SHP77 (cell line): ENCODE measurements around the gene PPP1R9A.

ENCODE experiments used
- DNase-seq, 2 experiments: peaks; one replicate each; lab custom pipeline; 2025; lab: John Stamatoyannopoulos, UW

PPP1R9A gene

DNA sequence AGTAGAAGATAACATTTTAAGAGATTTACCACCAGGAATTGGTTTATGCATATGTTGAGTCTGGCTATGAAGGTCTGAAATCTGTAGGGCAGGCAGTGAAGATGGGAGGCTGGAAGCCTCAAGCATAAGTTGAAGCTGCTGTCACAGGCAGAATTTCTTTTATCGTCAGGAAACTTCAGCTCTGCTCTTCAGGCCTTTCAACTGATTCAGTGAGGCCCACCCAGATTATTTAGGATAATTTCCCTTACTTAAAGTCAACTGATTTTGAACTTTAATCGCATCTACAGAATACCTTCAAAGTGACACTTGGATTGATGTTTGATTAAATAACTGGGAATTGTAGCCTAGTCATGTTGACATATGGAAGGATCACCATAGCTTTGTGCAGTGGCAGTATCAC is 190.5 kb downstream of the PPP1R9A start:
- no peak for DNase-seq

DNA sequence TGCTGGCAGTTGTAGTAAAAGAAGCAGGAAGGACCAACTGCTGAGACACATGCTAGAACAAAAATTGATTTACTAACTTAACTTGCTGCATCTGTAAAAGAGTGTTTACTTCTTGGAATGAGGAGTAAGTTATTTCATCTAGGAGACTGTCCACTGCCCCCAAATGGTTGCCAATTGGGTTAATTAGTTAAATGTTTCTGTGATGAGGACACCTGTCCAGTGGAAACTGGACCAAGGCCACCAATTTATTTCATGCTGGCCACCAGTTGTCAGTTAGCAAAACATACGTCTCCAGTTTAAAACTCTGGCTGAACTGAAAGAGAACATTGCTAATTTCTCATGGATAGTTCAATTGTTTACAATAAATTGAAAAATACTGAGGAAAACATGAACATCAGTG is 191.7 kb downstream of the PPP1R9A start:
- no peak for DNase-seq

DNA sequence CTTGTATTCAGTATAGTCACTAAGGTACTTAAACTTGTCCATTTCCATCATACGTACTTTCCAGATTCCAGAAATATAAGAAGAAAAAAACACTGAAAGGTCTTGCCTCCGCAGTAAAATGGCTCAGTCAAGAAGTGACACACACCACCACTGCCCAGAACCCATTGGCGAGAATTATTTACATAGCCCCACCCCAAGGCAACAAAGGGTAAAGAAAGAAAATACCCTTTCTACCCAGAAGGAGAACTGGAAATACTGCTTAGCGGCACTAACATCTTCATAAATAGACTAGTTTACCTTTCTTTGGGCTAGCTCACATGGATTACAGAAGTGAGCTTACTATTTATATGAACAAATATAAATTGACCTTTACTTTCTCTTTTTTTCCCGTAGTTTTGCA is 194.0 kb downstream of the PPP1R9A start:
- no peak for DNase-seq

DNA sequence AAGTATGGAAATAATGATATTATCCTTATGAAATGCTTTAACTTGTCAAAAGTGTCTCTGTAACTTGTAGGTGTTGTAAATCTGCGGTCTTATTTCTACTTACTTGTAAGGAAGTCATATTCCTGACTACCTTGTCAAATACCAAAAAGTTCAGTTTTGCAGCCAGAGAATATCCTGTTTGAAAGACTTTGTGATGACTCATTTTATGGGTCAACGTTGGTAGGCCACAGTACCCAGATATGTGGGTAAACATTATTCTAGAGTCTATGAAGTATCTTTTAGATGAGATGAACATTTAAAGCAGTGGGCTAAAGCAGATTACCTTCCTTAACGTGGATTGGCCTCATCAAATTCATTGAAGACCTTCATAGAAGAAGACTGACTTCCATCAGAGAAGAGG is 195.3 kb downstream of the PPP1R9A start:
- DNase-seq: no peak

DNA sequence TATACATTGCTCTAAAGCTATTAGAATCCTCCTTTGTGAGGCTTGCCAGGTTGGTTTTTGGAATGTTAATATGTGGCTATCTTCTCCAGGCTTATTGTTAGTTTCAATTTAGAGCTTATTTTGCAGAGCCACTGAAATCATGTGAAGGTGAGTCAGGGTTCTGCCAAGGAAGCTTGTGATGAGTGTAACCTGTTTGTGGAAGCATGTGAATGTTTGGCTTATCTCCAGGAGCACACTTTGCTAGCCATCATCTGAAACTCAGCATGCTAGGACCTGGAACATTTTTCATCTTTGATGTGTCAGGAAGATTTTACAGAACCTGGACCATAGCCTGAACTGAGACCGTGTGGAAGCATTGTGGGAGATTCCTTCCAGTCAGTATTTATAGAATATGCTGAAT is 197.3 kb downstream of the PPP1R9A start:
- DNase-seq: no peak

DNA sequence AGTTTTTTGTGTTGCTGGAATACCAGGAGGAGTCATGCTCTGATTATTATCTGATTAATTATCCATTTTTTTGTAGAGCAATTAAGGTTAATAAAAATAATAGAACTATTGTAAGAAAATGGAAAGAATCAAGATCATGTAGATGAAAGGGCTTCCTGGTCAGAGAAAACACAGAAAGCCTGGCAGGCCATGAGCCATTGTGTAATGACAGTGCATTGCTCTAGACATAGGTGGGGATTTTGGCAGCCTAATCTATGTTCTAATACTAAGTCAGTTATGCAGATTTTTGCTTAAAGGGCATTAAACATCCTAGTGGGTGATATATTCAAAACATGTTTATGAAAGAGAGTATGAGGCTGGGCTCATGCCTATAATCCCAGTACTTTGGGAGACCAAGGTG is 198.2 kb downstream of the PPP1R9A start:
- no peak for DNase-seq

DNA sequence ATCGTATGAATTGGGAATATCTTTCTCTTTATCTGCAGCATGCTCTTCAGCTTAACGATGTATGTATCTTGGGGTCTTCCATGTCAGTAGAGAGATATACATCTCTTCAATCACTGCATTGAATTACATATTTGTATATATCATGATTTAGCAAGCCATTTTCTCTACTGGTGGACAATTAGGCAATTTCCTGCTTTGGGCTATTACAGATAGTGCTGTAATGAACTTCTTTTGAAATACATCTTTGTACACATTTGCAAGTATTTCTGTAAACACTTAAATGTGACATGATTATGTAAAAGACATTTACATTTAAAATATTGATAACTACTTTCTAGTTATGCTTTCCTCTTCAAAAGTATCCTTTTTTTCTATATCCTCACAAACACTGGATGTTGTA is 199.0 kb downstream of the PPP1R9A start:
- no peak for DNase-seq

DNA sequence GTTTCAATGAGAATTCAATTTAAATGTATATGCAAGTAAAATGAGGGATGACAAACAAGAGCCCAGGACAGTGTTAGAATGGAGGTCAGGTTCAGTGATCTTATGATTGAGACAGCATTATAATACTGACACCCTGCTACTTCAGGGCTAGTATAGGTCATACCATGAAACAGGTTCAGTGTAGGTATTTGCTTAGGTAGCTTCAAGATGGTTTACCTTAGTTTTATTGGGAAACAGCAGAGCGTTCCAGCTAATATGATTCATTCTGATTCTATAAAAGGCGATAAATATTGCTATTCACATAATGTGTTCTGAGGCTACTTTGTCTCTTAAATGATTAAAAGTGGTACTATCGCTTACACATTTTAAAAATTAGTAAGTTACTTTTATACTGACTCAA is 203.3 kb downstream of the PPP1R9A start:
- DNase-seq: no peak

DNA sequence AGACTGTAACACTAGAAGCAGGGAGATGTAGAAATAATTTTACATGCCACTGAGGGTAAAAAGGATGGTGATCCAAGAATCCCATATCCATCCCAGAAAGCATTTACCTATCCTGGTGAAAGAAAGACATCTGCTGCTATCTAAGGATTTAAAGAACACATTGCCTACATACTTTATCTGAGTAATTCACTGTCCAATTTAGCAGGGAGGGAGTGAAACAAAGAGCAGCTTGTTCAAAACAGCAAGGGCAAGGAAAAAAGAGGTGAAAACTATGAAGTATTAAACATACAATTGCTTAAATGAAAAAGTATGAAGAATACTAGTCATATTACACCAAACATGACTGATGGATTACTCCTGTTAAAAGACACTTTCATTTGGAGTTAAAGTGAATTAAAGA is 206.2 kb downstream of the PPP1R9A start:
- DNase-seq: no peak

DNA sequence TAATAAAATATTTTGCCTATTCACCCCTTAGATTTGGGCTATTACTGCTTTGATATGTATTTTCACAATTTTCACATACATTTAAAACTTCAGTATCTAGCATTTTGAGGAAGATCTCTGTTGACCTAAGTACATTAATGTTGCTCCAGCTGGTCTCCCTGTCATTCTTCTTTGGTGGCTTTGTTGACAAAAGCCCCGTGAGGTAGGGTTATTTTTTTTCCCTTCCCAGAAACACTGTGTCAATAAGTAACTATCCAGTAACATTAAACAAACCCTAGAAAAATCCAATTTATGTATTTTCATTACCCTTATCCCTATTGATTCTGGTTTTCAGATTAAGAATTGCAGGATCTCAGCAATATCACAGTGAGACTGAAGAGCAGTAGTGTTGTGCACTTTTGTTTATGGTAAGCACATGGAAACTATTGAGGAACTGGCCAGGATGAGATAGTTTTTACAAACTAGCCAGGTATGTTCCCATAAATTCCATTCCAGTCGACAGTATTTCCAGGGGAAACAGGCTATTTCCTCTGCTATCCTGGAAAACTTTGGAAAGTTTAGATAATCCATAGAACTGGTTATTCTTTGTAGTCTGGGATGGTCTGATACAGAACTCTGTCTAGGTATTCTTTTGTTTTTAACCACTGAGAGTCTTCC is 218.8 kb downstream of the PPP1R9A start:
- DNase-seq: peak; percentile 18 to 47

DNA sequence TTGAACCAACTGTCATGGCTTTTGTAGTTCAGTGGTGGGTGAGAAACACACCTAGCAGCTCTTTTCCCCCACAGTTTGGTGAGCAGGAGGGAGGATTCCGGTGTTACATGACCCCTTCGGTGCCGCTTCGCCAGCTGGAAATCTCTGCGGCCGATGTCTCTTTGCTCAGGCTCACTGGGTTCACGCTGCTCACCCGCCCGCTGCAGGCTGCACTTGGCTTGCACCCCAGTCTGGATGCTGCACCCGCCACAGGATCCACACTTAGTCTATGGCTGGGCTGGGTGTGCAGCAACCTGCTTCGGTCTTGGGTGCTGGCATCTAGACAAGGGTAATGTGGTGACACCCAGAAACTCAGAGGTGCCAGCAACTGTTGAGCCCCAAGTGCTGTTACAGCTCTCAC is 225.1 kb downstream of the PPP1R9A start:
- no peak for DNase-seq

DNA sequence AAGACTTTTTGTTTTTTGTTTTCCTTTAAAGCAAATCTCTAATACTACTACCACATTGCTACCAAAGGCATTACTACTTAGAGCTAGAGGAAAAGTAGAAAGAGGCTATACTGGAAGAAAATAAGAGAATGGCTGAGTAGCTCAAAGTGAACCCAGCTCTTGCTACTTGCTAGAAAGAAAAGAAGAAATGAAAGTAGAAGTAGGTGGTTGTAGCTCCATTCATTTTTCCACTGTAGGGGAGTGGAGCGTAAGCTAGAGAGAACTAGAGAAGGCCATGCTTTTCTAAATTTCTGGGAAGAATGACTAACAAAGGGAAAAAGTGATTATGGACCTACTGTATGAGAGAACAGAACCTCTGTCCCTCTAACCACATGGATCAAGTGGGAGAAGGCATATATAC is 232.5 kb downstream of the PPP1R9A start:
- no peak for DNase-seq

DNA sequence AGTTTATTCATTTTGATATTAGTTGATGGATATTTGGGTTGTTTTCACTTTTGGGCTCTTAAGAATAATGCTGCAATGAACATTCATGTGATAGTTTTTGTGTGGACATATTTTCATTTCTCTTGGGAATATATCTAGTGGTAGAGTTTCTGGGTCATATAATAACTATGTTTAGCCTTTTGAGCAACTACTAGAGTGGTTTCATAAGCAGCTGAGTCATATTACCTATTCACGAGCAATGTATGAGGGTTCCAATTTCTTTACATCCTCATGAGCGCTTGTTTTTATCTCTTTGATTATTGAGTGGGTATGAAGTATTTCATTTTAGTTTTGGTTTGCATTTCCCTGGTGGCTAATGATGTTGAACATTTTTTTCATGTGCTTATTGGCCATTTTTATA is 234.4 kb downstream of the PPP1R9A start:
- no peak for DNase-seq

DNA sequence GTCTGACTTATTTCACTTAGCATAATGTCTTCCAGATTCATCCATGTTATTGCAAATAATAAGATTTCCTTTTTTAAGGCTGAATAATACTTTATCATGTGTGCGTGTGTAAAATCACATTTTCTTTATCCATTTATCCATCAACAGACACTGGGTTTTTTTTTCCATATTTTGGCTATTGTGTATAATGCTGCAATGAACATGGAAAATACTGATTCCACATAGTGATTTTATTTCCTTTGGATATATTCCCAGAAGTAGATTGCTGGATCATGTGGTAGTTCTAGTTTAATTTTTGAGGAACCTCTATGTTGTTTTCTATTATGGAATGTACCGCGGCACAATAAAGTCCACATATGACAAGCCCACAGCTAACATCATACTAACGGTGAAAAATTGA is 236.9 kb downstream of the PPP1R9A start:
- no peak for DNase-seq

DNA sequence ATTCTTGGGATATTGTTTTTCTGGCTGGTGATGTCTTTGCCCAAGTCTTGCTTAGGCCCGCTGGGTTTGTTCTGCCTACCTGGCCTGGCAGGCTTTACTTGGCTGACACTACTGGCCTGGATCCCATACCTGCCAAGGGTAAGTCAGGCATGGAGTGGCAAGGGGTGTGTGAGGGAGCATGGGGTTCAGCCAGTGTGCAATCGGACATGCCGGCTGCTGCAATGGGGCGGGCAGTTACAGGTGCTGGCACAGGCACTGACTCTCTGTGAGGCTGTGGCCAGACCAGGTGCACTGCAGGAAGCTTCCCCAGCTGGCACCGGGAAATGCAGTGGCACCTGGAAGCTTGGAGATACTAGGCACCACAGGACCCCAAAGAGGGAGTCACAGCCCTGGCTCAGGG is 248.6 kb downstream of the PPP1R9A start:
- DNase-seq: no peak

DNA sequence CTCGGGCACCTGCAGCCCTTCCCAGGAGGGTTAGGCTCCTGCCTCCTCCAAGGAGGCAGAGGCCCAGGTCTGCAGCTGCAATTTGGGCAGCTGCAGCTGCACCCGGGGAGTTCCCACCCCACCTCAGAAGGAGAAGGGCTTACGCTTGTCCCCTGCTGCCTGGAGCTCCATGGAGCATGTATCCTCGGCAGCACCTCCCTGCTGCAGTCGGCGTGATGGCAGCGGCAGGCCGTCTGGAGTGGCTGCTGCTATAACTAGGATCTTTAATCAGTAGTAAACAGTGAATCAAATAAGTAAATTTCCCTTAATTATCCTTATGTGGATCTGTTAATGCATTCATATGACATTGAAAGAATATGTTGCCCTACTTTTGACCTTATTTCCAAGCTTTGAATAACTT is 250.0 kb downstream of the PPP1R9A start:
- no peak for DNase-seq

DNA sequence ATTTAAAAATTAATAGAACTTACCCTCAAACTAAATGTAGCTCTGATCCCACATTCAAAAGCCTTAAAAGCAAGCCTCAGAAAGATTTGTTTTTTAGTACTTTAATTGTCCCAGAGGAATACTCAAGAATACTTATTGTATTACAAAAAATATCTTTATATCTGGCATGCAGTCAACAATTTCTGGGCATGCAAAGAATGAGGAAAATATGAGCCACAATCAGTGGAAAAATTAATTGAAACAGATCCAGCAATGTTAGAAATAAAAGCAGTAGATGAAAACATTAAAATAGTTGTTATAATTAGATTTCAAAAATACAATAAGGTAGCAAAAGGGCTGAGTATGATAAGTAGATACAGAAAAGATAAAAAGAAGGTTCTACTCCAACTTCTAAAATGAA is 262.3 kb downstream of the PPP1R9A start:
- DNase-seq: no peak

DNA sequence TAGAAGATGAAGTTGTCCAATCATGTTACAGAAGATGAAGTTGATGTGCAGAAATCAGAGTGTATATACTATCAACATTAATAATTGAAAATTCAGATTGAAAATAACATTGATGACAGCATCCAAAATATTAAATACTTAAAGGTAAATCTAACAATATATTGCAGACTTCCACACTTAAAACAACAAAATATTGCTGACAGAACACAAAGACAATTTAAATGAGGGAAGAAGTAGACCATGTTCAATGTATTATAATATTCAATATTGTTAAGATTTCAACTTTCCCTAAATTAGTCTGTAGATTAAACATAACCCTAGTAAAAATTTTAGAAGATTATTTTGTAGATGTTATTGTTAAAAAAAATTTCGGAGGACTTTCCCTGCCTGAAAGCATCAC is 265.0 kb downstream of the PPP1R9A start:
- no peak for DNase-seq

DNA sequence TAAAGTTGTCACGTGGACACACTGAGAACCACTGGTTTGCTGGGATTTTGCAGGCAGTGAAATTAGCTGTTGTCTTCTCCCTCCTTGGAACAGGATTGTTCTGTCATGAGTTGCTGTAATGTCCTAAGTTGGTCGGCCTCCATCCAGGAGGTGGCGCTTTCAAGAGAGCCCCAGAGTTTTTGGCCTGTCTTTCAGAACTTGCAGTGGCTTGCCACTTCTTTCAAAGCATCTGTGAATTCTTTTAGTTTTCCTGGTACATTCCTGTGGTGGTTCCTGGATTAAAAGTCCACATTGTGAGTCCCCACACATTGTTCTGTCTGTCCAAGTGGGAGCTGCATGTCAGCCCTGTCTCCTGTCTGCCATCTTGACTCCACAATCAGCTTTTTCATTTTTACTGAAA is 283.1 kb downstream of the PPP1R9A start:
- no peak for DNase-seq

DNA sequence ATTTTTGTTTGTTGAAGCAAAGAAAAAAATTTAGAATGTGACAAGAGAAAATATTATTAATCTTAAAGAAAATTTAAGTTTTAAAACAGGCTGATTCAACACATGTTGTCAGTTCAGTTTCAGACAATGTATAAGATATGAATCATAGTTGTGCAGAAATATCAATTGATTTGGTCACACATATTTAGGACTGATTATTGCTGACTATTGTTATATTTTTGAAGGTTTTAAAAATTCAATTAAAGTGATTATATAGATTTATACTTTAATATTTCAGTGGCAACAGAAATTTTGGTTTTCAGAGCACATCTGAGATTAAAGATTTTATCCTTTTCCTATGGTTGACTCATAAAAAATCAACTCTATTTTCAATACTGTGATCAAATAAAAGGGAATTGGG is 284.4 kb downstream of the PPP1R9A start:
- DNase-seq: no peak

DNA sequence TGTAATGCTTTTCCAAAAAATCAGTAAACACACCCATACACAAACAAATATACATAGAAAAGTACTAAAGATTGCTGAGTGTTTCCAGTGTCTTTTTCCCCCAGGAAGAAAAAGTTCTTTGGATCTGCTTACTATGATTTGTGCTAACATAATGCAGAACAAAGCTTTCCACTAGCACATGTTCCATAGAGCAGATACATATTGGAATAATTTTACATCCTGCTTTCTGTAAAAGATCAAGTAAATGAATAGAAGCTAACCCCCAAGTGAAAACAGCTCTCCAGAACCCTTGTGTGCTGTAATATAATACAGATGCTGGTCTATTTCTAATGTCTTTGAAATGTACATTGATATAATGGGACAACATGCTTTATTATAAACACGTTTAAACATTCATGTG is 291.5 kb downstream of the PPP1R9A start:
- DNase-seq: no peak

DNA sequence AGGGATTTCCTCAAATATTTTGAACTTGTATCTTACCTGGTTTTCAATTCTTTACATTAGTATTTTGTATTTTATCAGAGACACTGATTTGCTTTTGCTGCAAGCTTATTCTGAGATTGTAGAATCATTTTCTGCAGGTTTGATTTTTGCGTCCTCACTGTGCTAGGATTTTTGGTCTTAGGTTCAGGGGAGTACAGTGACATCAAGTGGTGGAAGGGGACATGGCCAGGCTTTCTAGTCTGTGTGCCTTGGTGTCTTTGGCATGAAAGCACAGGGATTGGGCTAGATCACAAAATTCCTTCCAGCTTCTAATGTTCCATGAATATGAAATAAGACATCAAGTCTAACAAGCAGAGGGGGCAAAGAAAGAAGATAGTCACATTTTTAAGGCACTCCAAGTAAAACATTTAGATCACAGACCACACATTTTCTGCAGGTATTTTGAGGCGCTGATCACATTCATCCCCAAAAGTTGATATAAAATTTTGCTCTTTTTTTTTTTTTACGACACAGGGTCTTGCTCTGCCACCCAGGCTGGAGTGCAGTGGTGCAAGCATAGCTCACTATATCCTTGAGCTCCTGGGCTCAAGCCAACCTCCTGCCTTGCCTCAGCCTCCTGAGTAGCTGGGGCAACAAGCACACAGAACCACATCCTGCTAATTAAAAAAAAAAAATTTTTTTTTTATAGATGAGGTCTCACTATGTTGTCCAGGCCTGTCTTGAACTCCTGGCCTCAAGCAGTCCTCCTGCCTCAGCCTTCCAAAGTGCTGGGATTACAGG is 292.6 kb downstream of the PPP1R9A start:
- peak; percentile 35 to 57 for DNase-seq

DNA sequence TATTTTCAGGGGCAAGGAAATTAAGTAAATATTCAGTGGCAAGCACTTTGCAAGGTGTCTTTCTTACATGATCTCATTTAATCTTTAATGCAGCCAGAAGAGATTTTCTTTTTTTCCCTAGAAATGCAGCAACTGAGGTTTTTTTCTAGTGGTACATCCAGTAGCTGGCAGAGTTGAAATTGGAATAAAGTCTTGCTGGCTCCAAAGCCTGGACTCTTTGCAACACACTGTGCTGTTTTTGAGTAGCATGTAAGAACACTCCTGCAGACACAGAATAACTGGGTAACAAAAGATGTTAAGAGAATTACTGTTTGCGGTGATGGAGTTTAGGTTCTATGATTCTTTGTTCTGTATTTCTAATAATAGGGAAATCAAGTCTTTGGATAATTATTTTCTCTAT is 293.3 kb downstream of the PPP1R9A start:
- no peak for DNase-seq

DNA sequence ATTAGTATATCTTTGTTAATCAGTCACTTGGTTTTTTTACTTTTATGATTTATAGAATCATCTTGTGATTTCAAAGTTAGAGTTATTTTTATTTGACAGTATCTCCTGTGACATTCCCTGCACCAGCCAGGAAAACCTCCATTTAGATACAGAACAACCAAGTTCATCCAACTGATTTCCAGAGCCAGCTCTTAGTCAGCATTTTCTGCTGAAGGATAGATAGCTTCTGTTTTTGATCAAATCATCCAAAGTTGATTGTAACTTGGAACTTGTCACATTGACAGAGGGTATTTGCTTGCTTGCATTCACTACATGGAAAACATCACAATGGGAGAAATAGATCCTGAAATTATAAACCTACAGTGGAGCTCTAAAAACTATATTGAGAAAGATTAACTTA is 294.3 kb downstream of the PPP1R9A start:
- DNase-seq: no peak
